Thoracic aorta (tissue), 2 donors: ENCODE measurements around the gene GRB7. TPM values are rescaled to one million over a fixed set of nuclear protein-coding genes. Genes with fewer than 3 reads are reported as not detected.

ENCODE experiments used
- ATAC-seq: fragments of 150-250 bp; one replicate; pipeline ENCODE4 v1.8.0; 2017; ENCODE audit warnings: low read depth; ENCODE audit not compliant: insufficient number of reproducible peaks, low FRiP score
- DNase-seq: peaks from one replicate; pipeline ENCODE4 v3.0.0-alpha.2; 2020; ENCODE audit warnings: low spot score
- H3K27ac ChIP-seq, 2 donors: fragments of 200-600 bp; sonication (generic); 1 replicate in 1 of 2; 2 replicates in 1 of 2; pipeline ENCODE4 v1.5.1; 2016; ENCODE audit warnings: mild to moderate bottlenecking in 2 of 2, moderate library complexity in 2 of 2
- H3K27me3 ChIP-seq: fragments of 200-600 bp; sonication (generic); replicated peaks from 2 replicates; pipeline ENCODE4 v1.6.0; 2016; ENCODE audit warnings: mild to moderate bottlenecking; ENCODE audit not compliant: insufficient read depth
- H3K36me3 ChIP-seq: fragments of 200-600 bp; sonication (generic); one replicate; pipeline ENCODE4 v1.5.1; 2016
- H3K4me1 ChIP-seq, 2 donors: fragments of 200-600 bp; sonication (generic); 1 replicate in 1 of 2; 2 replicates in 1 of 2; pipeline versions ENCODE4 v1.5.1 to v1.6.0; 2016; ENCODE audit warnings: low read depth in 2 of 2, mild to moderate bottlenecking in 1 of 2; ENCODE audit not compliant: control insufficient read depth in 1 of 2
- H3K4me3 ChIP-seq: fragments of 200-600 bp; sonication (generic); 2 replicates; pipeline ENCODE4 v1.5.1; 2016; ENCODE audit warnings: mild to moderate bottlenecking
- H3K9me3 ChIP-seq: fragments of 200-600 bp; sonication (generic); 2 replicates; pipeline ENCODE4 v1.5.1; 2016
- CTCF ChIP-seq: fragments of 200-600 bp; sonication (generic); IDR thresholded peaks from one replicate; pipeline ENCODE4 v1.5.1; 2019; ENCODE audit warnings: antibody characterized with exemption
- total RNA-seq, 2 donors: library from RNA; depleted of rRNA; stranded (reverse); fragments of >200 nt; gene quantifications; one replicate each; pipeline versions ENCODE4 v1.1.0 to v1.2.3, GENCODE V29; 2016

GRB7 gene
- total RNA-seq, 2 donors from 2014 or later = 0.85 to 1.4 TPM

GRCh38 chr17:39765175-39765574 is 27.4 kb downstream of the GRB7 start:
- ATAC-seq = no peak
- Histone ChIP-seq H3K4me3 (no peak overlapping the region), H3K36me3 (no peaks in the 10 kb centered on the region), H3K9me3 (no peaks in the 10 kb centered on the region), H3K27me3 (no peaks in the 10 kb centered on the region), H3K4me1 (no peaks in the 10 kb centered on the region), H3K27ac (no peak overlapping the region)
- no peak for TF ChIP-seq CTCF
- no peak for DNase-seq

GRCh38 chr17:39765766-39766165 is 28.0 kb downstream of the GRB7 start:
- no peaks in the 10 kb centered on the region for H3K4me1 ChIP-seq
- no peaks in the 10 kb centered on the region for H3K9me3 ChIP-seq
- H3K27me3 ChIP-seq = no peaks in the 10 kb centered on the region
- ATAC-seq = no peak
- TF ChIP-seq CTCF = no peak
- no peak overlapping the region for H3K4me3 ChIP-seq
- no peak for DNase-seq
- H3K27ac ChIP-seq = no peak overlapping the region
- H3K36me3 ChIP-seq = no peaks in the 10 kb centered on the region

GRCh38 chr17:39767147-39767546 is 29.4 kb downstream of the GRB7 start:
- Histone ChIP-seq H3K4me1 (no peaks in the 10 kb centered on the region), H3K36me3 (no peaks in the 10 kb centered on the region), H3K4me3 (no peak overlapping the region), H3K27ac (no peak overlapping the region), H3K9me3 (no peaks in the 10 kb centered on the region), H3K27me3 (no peaks in the 10 kb centered on the region)
- ATAC-seq = no peak
- no peak for DNase-seq
- no peak for TF ChIP-seq CTCF

- no peak for ATAC-seq
- H3K27ac ChIP-seq = no peak overlapping the region
Measured at GRCh38 chr17:39769974-39770587, 32.3 kb downstream of the GRB7 start.

GRCh38 chr17:39772415-39772814 is 34.7 kb downstream of the GRB7 start:
- no peak overlapping the region for H3K4me3 ChIP-seq
- no peaks in the 10 kb centered on the region for H3K4me1 ChIP-seq
- ATAC-seq = no peak
- no peaks in the 10 kb centered on the region for H3K27me3 ChIP-seq
- DNase-seq = no peak
- no peak overlapping the region for H3K27ac ChIP-seq
- H3K36me3 ChIP-seq = no peaks in the 10 kb centered on the region
- no peaks in the 10 kb centered on the region for H3K9me3 ChIP-seq
- TF ChIP-seq CTCF = no peak

More at GRCh38 chr17:39769974-39770587, 32.3 kb downstream of the GRB7 start:
- TF ChIP-seq CTCF = no peak
- Histone ChIP-seq H3K9me3 (no peaks in the 10 kb centered on the region), H3K36me3 (no peaks in the 10 kb centered on the region), H3K4me1 (no peaks in the 10 kb centered on the region), H3K4me3 (no peak overlapping the region), H3K27me3 (no peaks in the 10 kb centered on the region)
- DNase-seq = no peak
